ENCODE measurements around the gene SLC2A9.
"Not testable (repeated sequence)": the region's sequence is repeated elsewhere in the genome, so short reads cannot be mapped to it uniquely, and the experiment has no call there.

SLC2A9 gene

DNA sequence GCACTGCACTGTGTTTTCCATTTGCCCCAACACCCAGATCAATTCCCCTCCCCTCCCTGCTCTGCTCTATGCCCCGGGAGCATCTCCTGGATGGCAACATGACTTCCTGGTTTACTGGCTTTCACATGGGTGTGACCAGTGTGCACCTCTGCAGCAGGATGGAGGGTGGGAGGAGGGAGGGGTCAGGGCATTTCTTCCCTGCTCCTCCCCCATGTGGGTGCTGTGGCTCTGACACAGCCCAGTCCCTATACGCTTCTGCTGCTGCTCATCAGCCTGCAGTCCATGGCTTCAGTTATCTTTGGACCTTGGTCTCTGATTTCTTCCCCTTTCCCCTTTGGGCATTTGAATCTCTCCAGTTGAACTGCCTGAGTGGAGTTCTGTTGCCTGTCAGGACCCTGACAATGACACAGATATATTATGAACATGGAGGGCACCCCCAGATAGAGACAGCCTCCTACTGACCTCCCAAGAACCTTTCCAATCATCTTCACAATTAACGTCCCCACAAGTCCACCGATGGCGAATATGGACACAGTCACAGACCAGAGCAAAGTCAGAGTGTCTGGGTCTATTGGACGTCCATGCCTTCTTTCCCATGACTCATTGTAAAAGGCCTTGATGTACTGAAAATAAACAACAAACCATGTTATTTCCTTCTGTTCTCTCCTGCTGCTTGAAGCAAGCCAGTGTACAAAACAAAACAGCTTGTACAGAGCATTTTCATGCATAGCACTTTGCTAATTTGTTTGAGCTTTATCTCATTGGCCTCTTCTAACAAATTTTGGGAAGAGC lies 24.8 kb downstream of the SLC2A9 start:
- DNase-seq (ENCODE audit: low spot score), result no peak

DNA sequence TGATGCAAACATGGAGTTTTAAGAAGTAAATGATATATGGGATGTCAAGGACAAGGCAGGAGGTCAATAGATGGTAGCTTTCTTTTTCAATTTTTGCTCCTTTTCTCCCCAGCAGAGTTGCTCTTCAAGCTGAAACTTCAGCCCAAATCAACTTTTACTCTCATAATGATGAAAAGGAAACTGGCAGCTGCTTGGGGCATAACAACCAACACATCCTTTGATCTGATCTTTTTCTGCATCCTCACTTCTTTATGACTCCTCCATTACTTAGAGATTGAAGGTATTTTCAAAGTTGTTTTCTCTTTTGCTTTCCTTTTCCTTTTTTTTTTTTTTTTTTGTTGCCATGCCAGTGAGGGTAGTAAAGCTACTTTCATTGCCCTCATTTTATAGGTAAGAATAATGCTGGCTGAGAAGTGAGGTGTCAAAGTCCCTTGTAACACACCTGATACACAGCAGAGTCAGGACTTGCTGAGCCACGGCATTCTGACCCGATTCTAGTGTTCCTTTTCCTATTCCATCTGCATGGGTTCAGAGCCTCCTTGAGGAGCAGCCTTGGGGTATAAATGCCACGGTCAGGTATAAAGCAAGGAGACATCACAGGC lies 26.9 kb downstream of the SLC2A9 start:
- DNase-seq (ENCODE audit: low spot score), result no peak

DNA sequence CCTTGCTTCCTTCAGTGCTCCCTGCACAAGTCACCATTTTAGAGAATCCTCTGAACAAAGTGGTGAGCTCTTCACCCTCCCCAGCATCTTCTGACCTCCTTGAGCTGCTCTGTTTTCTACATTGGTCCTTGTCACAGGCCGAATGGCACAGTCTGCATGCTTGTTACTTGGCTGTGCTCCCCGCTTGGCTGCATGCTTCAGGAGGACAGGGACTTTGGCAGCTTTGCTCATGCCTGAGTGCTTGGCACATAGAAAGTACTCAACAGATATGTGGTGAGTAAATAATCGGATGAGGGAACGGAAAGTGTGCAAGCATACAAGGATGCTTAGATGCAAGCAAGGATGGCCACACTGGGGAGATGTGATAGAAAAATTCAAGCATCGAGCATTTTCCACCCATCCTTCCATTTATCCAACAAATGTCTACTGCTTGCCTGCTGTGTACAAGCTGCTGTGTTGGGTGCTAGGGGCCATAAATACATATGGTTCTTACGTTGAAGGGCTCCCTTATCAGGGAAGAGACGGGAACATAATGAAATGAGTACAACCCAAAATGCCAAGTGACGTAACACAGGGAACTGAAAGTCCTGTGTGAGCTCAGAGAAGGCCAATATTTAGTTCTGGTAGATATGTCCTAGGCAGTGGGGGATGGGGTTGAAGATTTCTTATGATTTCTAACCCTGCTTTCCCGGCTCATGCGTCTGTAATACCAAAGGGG lies 31.2 kb downstream of the SLC2A9 start:
- no peak for DNase-seq (ENCODE audit: low spot score)

DNA sequence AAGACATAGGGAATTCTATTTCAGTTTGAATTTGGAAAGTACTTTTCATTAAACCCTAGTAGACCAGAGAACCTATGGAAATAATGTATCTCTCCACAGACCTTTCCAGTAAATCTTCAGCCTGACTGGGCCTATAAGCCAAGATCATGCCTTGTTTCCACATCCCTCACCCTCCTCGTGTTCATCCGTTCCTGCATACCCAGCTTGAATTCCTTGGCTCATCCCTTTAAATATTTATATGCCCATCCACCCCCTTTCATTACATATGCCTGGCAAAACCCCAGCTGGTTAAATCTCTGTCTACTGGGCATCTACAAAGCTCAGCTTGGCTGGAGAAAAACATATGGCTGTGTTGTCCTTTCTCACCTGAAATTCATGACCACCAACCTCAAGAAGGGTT lies 32.4 kb downstream of the SLC2A9 start:
- no peak for DNase-seq (ENCODE audit: low spot score)

DNA sequence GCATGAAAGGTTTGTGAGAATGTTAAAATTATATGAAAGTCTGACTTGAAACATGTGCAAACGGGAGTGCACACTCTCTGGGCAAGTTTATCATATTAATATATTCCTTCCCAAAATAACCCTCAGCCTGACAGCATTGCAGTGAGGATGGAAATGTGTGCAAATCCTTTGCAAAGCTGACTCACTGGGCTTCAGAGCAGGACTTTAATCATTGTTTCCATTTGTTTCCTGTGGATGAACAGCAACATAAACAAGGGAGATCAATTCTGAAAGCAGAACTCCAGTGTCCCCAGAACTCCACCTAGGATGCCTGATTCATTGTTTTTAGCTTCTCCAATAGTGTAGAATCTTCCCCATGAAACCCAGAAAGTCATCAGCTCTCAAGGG lies 32.9 kb downstream of the SLC2A9 start:
- no peak for DNase-seq (ENCODE audit: low spot score)

DNA sequence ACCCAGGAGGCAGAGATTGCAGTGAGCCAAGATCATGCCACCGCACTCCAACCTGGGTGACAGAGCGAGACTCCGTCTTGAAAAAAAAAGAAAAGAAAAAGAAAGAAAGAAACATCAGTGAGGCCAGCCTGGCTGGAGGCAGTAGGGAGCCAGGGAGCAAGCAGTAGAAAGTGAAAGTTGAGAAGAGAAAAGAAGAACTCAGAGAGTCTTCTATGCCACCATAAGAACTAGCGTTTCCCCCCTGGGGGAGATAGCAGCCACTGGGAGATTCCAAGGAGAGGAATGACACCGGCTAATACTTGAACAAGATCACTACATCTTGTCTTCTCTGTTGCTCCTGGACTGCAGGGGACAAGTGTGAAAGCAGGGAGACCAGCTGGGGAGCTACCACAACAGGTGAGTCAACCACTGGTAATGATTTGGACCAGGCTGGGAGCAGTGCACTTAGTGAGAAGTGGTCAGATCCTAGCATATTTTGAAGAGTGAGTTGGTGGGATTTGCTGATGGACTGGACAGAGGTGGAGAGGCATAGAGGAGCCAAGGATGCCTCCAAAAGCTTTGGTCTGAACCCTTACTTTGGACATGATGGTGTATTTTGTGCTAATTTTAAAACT lies 33.4 kb downstream of the SLC2A9 start:
- no peak for DNase-seq (ENCODE audit: low spot score)

DNA sequence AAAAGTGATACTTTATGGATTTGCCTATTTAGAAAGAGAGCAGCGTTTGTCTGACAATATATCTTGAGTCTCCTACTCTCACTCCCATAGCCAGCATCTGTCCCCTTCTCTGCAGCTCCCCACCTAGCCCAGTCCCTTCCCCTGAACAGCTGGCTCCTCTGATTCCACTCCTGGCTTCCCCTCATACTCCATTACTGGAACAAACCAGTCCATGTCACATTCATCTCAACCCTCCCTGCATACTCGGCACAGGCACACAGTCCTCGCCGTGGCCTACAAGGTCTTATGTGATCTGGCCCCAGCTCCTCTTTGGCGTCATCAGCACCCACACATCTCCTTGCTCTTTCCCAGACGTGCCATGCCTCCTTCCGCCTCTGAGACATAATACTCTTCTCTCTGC lies 36.7 kb downstream of the SLC2A9 start:
- DNase-seq (ENCODE audit: low spot score), result no peak

DNA sequence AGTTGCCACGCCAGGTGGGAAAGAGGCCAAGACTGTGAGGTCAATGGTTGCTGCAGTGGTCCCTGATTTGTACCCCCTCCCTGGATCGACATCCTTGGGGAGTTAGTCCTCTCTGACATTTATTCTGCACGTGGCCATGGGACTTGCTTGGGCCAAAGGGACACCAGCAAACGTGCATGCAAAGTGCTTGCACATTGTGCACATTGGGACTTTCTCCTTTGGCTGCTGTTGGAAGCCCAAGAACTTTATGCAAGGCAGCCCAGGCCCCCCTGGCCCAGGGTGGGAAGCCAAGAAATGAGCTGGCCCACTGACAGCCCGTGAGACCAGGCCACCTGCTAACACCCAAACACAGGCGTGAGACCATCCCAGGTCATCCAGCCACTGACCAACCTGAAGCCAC lies 38.1 kb downstream of the SLC2A9 start:
- no peak for DNase-seq (ENCODE audit: low spot score)

DNA sequence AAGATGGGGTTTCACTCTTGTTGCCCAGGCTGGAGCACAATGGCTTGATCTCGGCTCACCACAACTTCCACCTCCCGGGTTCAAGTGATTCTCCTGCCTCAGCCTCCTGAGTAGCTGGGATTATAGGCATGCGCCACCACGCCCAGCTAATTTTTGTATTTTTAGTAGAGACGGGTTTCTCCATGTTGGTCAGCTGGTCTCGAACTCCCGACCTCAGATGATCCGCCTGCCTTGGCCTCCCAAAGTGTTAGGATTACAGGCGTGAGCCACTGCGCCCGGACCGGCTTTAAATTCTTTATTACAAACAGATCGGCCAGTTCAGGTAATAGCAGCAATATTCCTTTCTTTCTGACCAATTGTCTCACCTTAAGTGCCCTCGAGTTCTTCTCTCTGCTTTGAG lies 39.4 kb downstream of the SLC2A9 start:
- DNase-seq (ENCODE audit: low spot score), result not testable (repeated sequence)

DNA sequence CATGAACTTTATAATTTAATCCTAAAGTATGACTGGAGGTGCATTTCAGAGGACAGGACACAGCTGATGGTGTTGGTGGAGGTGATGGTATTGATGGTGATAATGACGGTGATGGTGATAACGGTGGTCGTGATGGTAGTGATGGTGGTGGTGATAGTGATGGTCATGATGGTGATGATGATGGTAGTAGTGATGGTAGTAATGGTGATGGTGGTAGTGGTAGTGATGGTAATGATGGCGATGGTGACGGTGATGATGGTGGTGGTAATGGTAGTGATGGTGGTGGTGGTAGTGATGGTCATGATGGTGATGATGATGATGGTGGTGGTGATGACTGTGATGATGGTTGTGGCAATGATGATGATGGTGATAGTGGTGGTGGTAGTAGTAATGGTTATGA lies 40.4 kb downstream of the SLC2A9 start:
- DNase-seq (ENCODE audit: low spot score), result no peak

DNA sequence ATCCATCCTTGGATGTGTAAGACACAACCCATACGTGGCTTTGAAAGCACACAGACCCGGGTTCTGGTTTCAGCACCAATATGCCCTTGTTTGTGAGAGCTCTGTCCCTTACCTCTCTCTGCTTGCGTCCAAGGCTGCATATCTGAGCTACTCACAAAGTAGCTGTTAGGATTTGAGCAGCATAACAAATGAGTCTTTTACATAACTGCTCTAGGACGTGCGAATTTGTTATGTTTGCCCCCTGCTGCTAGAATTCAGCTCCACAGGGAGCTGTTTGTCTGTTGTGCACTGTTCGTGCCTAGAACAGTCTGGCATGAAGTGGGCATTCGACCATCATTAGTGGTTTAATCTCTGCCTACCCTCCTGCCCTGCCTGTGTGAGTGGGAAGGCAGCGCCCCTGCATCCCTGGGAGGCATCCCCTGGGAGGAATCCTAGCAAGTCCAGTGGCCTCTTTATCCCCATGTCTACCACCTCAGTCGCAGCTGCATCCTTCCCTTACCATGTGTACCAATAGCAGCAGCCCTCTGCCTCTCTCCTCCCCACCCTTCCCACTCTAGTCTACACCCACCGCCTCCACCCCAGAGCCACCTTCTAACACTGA lies 42.1 kb downstream of the SLC2A9 start:
- no peak for DNase-seq (ENCODE audit: low spot score)

DNA sequence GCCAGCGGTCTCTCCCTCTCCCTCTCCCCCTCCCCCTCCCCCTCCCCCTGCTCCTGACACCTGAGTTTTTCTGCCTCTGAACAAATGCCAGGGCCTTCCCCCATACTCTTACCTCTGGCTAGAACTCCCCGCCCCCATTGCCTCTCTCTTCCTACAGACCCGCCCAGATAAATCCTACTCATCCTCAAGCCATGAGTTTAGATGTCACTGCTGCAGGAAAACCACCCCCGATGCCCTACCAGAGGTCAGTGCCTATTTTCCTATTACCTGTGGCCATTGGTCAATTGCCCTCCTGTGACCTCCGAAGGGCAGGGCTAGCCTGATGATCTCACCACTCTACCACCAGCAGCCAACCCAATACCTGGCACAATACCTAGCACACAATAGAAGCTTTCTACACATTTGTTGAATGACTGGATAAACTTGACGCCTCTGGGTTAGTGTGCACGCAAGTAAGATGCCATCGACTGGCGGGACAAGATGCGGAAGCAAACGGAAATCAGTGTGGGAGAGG lies 43.7 kb downstream of the SLC2A9 start:
- no peak for DNase-seq (ENCODE audit: low spot score)

DNA sequence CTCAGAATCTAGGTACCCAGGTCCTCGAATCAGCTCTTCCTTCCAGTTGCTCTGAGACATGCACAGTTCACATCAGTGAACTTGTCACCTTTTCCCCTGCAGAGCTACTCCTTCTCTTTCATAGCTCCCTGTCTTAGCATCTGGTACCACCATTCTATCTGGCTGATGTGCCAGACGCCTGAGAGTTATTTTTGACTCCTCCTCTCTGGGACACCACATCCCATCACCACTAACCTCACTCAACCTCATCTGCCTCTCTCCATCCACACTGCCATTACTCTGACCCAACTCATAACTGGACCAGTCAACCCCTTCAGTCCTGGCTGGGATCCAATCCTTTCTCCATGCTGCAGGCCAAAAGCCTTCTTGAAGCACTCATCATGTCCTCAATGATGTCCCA lies 44.5 kb downstream of the SLC2A9 start:
- DNase-seq (ENCODE audit: low spot score), result no peak

DNA sequence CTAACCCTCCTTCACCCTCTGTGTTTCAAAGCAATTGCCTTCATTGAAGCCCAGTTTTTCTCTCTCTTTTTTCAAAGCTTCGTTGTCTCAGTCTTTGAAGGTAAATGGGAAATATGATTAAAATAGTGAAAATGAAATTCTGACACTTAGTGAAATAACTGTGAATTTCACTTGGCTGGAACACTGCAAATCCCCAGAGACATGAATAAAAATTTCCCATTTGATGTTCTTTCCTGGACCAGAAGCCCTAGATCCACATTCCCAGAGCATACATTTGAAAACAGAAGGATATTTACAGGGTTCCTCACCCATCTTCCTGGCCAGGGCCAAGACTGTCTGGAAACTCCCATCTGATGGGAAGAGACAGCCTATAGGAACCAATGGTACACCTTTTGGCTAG lies 45.0 kb downstream of the SLC2A9 start:
- no peak for DNase-seq (ENCODE audit: low spot score)

DNA sequence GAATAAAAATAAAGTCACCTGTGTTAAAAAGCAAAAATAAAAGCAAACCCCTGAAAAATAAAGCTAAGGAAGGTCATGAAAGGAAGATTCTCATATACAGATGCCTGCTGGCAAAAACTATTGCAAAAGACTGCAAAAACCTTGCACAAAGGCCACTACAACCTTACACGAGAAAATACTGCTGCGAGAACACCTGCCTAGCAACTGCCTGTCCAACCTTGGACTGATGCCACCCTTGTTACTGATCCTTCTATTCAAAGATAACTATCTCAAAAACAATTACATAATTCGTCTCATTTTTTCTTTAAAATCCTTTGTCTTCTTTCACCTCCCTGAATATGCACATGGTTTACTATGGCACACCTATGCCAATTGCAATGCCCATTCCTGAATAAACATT lies 49.6 kb downstream of the SLC2A9 start:
- no peak for DNase-seq (ENCODE audit: low spot score)

DNA sequence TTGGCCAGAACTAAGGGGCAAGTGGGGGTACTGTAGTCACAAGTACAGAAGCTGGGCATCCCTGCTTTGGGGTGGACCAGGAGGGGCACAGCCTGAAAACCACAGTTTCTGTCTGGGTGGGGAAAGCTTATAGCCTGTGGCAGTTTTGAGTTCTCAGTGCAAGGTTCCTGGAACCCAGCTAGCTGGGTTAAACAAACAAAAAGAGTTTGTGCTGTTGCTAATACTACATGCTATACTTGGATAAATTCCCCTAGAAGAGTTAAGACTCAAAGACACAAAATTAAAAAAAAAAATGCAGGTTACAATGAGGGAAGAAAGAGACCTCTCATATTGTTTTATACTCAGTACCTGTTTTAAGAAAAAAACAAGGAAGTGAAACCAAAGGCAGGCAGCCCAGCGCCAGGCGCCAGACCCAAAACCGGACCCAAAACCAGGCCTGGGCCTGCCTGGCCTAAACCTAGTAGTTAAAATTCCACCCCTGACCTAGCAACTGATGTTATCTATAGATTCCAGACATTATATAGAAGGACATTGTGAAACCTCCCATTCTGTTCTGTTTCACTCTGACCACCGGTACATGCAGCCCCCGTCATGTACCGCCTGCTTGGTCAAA lies 50.8 kb downstream of the SLC2A9 start:
- DNase-seq (ENCODE audit: low spot score), result no peak

DNA sequence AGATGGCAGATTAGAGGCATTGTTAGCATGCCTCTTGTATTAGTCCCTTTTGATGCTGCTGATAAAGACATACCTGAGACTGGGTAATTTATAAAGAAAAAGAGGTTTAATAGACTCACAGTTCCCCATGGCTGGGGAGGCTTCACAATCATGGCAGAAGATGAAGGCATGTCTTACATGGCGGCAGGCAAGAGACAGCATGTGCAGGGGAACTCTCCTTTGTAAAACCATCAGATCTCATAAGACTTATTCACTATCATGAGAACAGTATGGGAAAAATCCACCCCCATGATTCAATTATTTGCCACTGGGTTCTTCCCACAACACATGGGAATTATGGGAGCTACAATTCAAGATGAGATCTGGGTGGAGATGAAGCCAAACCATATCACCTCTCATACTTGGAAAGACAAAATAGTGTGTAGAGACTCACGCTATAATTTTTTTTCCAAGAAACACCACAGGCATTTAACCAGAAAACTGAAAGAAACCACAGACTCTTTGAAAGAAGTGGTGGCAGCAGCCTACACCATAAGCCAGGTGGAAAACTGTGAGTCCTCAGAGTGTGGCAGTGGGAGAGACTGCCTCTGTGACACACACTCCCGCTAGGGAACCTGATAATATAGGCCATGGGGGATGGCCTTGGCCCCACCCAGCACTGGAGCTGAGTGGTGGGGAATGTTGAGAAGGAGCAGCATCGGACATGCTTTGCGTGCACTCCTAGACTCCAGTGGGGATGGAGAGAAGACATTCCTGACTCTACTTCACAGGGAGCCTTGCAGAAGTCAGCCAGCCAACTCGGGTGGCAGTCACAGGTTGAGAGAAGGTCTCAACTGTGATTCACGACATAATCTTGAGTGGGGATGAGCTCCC lies 51.5 kb downstream of the SLC2A9 start:
- DNase-seq (ENCODE audit: low spot score), result no peak

DNA sequence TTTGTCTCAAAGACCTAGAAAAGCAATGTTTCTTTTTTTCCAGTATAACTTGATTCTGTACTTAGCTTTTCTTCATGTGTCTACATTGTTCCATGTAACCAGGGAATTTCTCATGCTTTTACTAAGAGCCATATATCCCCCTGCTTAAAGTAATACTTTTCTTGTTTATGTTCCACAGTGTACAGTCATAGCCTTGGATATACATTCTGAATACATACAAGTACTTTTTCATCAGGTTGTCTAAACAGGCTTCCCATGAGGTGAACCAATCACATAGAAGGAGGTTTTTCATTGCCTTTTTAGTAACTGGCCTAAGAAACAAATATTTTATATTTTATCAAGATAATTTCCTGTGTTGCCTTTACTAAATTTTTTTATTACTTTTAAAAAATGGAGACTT lies 52.8 kb downstream of the SLC2A9 start:
- no peak for DNase-seq (ENCODE audit: low spot score)

DNA sequence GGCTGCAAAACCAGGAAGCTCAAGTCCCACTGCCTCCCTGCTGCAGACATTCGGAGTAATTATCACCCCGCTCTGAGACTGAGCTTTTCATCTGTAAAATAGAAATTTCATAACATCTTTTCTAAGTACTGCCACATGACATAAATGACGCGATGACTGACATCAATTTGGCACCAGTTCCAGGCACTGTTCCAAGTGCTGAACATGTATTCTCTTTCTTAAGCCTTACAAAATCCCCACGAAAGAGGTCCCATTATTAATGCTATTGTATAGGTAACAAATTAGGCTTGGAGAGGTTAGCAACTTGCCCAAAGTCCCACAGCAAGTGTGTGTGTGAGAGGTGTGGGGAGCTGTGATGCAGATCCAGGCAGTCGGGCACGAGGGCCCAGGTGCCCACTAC lies 56.4 kb downstream of the SLC2A9 start:
- DNase-seq (ENCODE audit: low spot score), result no peak

DNA sequence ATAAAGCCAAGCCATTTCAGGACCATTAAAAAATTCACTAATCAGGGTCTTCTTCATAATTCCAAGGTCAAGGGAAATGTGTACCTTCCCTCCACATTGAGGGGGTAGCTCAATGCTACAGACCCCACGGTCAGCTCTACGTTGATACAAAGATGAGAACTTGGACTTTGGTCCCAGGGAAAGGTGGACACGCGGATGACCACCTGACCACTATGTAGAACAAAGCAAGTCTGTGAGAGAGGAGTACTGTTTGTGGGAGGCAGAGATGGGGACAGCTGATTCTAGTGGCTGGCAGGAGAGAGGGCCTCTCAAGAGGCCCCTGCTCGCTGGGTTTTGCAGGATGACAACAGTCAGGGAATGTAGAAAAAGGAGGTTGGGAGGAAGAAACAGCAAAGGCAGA lies 58.0 kb downstream of the SLC2A9 start:
- no peak for DNase-seq (ENCODE audit: low spot score)

All from hepatic stellate cell (primary cell).